Measurements from ENCODE around the gene POLR2J2.
A peak's percentile ranks its signal among the peaks of the same experiment; 100 is the strongest.
"Not testable (repeated sequence)": the region's sequence is repeated elsewhere in the genome, so short reads cannot be mapped to it uniquely, and the experiment has no call there.

Gene POLR2J2

DNA sequence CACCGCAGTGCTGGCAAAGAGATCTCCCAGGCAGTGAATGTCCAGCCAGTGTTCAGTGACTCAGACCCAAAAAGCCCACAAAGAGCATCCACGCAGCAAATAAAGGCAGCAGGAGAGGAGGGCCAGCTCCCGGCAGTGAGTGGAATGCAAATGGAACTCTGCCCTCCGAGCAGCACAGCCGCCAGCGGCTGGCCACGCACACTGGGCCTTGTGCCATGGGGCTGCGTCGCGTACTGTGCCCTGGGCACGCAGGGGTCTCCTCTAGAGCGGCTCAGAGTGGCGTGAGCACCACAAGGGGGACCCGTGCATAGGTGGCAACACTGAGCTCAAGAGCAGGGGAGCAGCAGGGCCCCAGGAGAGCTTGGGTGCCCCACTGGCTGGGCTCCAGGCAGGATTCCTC, 3.9 kb downstream of the POLR2J2 start:
- not testable (repeated sequence) for DNase-seq

DNA sequence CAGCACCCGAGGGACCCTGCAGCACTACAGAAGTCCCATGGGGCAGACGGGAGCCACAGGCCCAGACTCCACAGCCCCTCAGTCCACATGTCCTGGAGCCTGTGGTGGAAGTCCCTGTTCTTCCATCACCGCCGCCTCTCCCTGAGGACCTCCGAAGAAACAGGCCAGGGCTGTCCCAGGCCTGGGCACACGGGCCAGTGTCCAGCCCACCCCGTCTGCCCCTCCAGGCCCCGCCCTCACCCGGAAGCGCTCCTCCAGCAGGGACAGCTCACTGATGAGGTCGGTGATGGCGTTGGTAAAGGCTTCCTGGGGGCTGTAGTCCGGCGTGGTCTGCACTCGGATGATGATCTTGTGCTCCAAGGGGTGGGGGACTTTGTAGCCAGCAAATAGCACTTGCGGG, 4.6 kb downstream of the POLR2J2 start:
- not testable (repeated sequence) for DNase-seq

DNA sequence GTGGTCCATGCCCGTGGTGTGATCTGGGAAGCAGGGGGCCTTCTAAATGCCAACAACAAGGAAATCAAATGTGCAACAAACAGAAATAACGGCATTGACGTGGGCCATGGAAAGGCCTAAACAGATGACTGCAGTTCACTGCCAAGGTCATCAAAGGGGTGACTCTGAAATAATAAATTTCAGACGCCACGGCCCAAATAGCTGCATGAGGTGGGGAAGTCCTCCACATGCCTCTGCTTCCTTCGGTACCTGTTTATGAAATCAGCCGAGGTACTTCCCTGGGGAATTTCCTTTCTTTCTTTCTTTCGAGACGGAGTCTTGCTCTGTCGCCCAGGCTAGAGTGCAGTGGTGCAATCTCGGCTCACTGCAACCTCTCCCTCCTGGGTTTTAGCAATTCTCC, 6.7 kb downstream of the POLR2J2 start:
- DNase-seq: not testable (repeated sequence)

DNA sequence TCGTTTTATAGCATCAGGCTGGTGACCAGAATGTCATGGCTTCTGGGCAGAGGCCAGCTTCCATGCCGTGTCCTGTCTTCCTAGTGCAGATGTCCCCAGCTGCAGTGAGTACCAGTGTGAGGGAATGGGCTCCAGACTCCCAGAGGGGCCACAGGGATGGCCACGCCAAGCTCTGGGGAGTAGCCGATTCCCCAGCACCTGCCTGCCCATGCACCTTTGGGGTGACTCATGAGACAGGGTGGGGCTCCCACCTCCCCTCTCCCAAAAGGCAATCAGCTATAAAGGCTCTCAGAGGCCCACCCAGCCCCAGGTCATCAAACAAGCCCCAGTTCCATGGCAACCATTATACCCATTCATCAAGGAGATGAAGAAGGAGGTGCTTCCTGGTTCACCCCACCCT, 21.5 kb downstream of the POLR2J2 start, which contains the start of gene SPDYE2B:
Gene SPDYE2B, plus strand, starts transcription at position 396 of the 400 bp plus-strand sequence. CDS start 2,030 bp downstream, outside the sequence.
- DNase-seq: not testable (repeated sequence)

DNA sequence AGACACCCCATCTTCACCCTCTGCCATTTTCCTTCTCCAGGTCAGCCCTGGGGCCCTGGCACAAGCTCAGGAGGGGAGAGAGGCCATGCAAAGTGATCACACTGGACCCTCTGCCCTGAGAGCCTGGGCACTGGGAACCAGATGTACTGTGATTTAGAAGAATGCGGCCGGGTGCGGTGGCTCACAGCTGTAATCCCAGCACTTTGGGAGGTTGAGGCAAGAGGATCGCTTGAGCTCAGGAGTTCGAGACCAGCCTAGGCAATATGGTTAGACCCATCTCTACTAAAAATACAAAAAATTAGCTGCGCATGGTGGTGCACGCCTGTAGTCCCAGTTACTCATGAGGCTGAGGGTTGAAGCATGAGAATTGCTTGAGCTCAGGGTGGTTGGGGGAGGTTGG, 23.6 kb downstream of the POLR2J2 start:
- DNase-seq: not testable (repeated sequence)

DNA sequence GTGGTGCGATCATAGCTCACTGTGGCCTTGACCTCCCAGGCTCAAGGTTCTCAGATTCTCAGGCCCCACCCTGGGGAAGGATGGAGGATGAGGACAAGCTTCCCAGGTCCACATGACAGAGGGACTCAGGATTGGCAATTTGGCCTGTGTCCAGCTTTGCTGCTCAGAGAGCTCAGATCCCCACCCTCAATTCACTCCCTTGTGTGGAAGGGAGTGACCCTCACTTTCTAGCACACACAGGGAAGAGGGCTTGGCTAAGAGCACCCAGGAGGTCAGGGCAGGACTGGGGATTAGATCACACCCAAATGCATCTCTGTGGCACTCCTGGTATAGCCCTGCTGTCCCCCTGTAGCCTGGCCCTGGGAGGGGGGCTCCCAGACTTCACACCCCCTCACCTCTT, 28.1 kb downstream of the POLR2J2 start:
- DNase-seq: not testable (repeated sequence)

DNA sequence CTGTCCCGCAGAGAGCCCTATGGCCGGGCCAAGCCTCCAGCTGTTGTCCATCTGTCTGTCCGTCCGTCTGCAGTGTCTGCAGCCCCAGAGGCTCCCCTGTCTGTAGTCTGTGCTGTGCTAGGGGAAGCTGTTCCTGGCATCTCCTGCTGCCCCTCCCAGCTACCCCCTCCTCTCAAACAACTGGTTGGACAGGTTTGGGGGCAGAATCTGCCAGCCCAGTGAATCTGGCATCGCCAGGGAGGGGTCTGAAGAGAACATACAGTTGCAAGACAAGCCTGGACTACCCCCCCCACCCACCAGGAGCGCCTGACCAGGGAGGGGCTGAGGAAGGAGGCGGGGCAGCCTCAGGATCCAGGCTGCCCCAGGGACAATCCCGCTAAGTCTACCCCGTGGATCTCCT, 28.8 kb downstream of the POLR2J2 start, which contains the start of gene UPK3BL1:
Gene UPK3BL1, minus strand, starts transcription at position 101 of the 400 bp plus-strand sequence. Its CDS starts 50 bp downstream, at position 51.
- not testable (repeated sequence) for DNase-seq

DNA sequence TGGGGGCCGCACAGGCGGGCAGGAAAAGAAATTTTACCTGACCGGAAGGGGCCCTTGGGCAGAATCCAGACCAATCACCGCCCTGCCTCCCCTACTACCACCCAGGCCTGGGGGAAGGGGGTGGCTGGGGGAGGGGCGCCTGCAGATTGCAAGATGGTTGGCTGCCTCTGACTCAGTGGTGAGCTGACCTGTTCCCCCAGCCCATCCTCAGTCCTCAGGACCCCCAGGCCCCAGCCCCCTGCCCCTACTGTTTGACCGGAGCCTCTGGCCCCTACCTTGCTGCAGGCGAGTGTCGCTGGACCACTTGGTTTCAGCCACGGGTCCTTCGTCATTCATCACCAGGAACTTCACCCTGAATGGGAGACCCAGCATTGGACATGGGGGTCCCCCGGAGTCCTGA, 32.6 kb downstream of the POLR2J2 start:
- DNase-seq: not testable (repeated sequence)

DNA sequence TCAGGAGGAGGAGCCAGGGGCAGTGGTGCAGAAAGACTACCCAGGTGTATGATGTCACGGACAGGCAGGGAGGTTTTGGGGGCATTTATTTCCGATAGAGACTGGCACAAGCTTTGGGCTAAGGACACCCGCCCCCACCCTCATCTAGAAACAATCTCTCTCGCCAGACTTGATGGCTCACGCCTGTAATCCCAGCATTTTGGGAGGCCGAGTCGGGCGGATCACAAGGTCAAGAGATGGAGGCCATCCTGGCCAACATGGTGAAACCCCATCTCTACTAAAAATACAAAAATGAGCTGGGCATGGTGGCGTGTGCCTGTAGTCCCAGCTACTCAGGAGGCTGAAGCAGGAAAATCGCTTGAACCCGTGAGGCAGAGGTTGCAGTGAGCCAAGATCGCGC, 34.5 kb downstream of the POLR2J2 start:
- not testable (repeated sequence) for DNase-seq

DNA sequence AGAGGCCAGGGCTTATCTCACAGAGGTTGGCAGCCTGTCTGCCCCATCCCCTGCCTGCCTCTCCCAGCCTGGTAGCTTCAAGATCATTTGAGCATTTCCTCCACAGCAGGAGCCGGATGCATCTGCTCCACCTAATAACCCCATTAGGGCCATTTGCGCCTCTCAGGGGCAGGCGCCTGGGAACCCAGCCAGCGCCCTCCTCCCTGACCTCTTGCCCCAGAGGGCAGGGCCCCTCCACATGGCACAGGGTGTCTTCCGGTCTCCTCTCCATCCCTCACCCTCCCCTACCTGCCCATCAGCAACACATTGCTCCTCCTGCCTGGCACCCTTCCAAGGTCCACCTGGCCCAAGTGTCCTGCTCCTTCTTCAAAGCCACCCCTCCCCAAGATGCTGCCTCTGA, 36.1 kb downstream of the POLR2J2 start:
- not testable (repeated sequence) for DNase-seq

DNA sequence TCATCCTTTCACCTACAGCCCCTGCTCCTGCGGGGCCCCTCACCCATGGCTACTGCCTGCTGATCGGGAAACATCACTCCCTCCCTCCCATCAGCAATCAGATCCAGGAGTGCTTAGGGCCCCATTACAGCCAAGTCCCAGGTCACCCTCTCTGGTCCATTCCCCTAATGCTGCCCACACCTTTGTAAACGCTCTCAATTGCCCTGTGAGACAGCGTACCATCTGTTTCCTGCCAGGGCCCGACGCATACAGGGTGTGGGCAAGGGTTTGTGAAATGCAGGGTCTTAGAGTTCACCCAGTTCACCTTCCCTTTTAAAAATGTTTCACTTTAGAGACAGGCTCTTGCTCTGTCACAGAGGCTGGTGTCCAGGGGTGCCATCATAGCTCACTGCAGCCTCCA, 37.2 kb downstream of the POLR2J2 start:
- DNase-seq: not testable (repeated sequence)

DNA sequence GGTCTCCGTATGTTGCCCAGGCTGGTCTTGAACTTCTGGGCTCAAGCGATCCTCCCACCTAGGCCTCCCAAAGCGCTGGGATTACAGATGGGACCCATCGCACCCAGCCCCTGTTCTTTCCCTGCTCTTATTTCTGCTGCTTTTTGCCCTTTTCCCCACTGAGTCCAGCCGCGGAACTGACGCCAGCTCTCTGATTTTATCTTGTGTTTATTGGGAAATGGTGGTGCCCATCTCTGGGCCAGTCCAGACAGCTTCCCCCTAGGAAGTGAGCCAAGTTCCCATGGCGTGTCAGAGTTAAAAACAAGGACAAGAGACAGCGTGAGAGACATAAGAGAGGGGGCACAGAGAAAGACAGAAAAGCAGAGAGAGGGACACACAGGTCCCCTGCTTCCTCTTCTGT, 40.8 kb downstream of the POLR2J2 start:
- DNase-seq: not testable (repeated sequence)

DNA sequence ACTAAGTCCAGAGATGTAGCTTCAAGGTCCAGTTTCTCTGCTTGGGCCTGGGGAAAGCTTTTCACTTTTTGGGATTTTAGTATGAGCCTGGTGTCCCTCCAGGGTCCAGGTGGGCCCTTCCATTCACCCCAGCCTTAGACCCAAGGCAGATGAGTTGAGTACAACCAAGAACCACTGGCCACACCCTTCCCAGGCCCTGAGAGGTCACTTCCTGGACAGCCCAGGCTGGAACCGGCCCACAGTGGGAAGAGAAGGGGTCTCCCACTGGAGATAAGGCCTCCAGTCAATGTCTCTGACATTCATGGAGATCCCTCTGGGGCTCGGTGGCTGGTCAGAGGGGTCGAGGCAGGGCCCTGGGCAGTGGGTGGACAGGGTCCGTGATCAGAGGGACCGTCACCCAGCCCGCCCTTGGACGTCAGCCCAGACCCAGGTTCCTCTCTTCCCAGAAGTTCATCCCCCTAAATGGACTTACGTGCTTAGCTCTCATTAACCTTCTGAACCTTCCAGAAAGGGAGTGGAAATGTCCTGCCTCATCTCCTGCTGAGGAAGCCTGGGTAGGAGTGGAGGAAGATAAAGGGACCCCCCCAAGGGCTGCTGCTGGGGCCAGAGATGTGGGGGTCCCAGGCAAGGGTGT, 44.1 kb downstream of the POLR2J2 start:
- DNase-seq: not testable (repeated sequence)

DNA sequence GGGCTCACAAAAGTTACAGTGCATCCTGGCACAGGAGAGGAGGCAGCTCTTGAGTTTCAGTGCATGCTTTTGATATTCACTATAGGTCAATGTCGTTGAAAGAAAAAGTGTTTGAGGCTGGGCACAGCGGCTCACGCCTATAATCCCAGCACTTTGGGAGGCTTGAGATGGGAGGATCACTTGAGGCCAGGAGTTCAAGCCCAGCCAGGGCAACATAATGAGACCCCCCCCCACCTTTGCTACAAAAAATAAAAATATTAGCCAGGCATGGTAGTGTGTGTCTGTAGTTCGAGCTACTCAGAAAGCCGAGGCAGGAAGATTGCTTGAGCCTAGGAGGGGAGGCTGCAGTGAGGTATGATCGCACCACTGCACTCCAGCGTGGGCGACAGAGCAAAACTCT, 53.3 kb downstream of the POLR2J2 start:
- DNase-seq: not testable (repeated sequence)

DNA sequence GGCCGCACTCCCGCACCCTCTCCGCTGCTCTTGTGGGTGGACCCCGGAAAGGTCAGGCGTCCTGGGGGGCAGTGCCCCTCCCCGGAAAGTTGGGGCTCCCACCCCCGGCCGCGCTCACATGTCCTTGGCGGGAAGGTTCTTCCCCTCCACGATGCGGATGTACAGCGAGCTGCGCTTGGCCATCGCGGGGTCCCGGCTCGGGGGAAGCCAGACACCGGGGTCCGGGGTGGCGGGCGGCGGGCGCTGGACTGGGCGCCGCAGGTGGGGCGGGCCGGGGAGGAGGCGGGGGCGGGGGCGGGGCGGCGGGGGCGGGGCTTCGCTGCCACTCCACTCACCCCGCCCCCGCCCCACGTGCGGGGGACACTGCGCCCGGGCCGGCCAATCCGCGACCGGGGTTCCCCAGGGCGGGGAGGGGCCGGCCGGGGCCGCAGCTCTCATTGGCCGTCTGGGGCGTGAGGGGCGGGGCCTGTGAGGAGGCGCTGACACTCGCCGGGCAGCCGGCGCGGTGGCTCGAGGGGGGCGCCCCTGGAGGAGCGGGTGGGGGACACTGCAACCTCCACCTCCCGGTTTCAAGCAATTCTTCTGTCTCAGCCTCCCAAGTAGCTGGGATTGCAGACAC, 54.8 kb downstream of the POLR2J2 start, which contains the start of gene RASA4:
Gene RASA4, minus strand, starts transcription at position 250 of the 619 bp plus-strand sequence. Its CDS starts 67 bp downstream, at position 183.
- peak; percentile 57 for DNase-seq

Data from RPMI8226 (cell line).